ENCODE data around the gene ALPI.

Gene ALPI

GRCh38 chr2:232458051-232458660, 2.2 kb downstream of the ALPI start:
- no peak for TF ChIP-seq CTCF (IDR thresholded peaks at IDR 0.05; ENCODE audit: insufficient read depth, low read depth, low read length, missing control alignments)
- DNase-seq (ENCODE audit: low read depth) = no peak
- H3K4me3 ChIP-seq (ENCODE audit: low read depth, low read length) = no peak overlapping the region

GRCh38 chr2:232458661-232459418, 2.9 kb downstream of the ALPI start:
- no peak for DNase-seq (ENCODE audit: low read depth)
- TF ChIP-seq CTCF (IDR thresholded peaks at IDR 0.05; ENCODE audit: insufficient read depth, low read depth, low read length, missing control alignments) = no peak
- no peak overlapping the region for H3K4me3 ChIP-seq (ENCODE audit: low read depth, low read length)

- no peak for DNase-seq (ENCODE audit: low read depth)
- no peak for TF ChIP-seq CTCF (IDR thresholded peaks at IDR 0.05; ENCODE audit: insufficient read depth, low read depth, low read length, missing control alignments)
- H3K4me3 ChIP-seq (ENCODE audit: low read depth, low read length) = no peak overlapping the region
These were observed 3.6 kb downstream of the ALPI start for GRCh38 chr2:232459419-232460035.

GRCh38 chr2:232460171-232460570, 4.2 kb downstream of the ALPI start:
- DNase-seq (ENCODE audit: low read depth) = no peak
- TF ChIP-seq CTCF (IDR thresholded peaks at IDR 0.05; ENCODE audit: insufficient read depth, low read depth, low read length, missing control alignments) = no peak
- H3K4me3 ChIP-seq (ENCODE audit: low read depth, low read length) = no peak overlapping the region

GRCh38 chr2:232463701-232464543, 8.0 kb downstream of the ALPI start:
- H3K4me3 ChIP-seq (ENCODE audit: low read depth, low read length) = no peak overlapping the region
- no peak for TF ChIP-seq CTCF (IDR thresholded peaks at IDR 0.05; ENCODE audit: insufficient read depth, low read depth, low read length, missing control alignments)
- no peak for DNase-seq (ENCODE audit: low read depth)

- no peak overlapping the region for H3K4me3 ChIP-seq (ENCODE audit: low read depth, low read length)
- no peak for TF ChIP-seq CTCF (IDR thresholded peaks at IDR 0.05; ENCODE audit: insufficient read depth, low read depth, low read length, missing control alignments)
- no peak for DNase-seq (ENCODE audit: low read depth)
These were observed 8.6 kb downstream of the ALPI start for GRCh38 chr2:232464544-232464885.
